HG03565 (cell line): ENCODE results near the gene GABARAPL1.
"Not testable (repeated sequence)": the region's sequence is repeated elsewhere in the genome, so short reads cannot be mapped to it uniquely, and the experiment has no call there.

ENCODE experiments used
- ATAC-seq: cut with Tn5 transposase; IDR thresholded peaks from one replicate; pipeline ENCODE4 v1.9.1; 2021; ENCODE audit warnings: mild to moderate bottlenecking, moderate library complexity; ENCODE audit not compliant: unreplicated experiment

The GABARAPL1 gene

GRCh38 chr12:10212739-10213131 is at the start of gene GABARAPL1:
Gene GABARAPL1, plus strand, starts transcription at chr12:10212877. Its CDS starts 253 bp downstream, at chr12:10213130.
- ATAC-seq = peak; percentile 23

DNA sequence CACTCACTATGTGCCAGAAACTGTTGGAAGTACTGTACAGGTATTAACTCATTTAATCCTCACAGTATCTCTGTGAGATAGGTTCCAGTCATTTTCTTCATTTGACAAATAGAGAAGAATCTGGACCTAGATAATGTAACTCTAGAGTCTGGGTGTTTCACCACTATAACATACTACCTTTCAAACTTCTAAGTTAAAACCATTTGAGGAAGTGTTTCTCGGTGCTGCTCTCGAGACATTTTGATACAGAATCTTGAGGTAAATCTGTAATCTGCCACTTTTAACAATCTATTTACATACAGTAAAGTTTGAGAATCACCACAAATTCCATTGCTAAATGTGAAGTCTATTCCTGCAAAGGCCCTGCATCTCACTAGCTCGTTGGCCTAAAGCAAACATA is 49.6 kb upstream of the GABARAPL1 start:
- no peak for ATAC-seq

- no peak for ATAC-seq
These were observed 47.3 kb upstream of the GABARAPL1 start for GRCh38 chr12:10165421-10165820.

- ATAC-seq = no peak
These were observed 45.1 kb upstream of the GABARAPL1 start for GRCh38 chr12:10167599-10167998.

DNA sequence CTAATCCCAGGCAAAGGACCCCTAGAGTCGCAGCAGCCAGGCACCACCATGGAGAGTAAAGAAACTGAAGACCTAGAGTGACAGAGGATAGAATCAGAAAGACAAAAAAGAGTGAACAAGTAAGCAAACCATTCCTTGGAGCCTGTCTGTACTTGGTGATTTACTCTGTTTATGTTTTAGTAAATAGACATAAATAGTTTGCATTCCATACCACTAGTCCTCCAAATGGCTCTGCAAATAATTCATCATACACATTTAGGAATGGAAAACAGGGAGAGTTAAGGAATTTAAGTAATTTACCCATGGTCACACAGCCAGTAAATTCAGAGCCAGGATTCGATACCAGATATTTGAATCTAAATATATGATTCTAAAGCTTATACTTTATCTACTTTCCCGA is 43.6 kb upstream of the GABARAPL1 start:
- ATAC-seq = no peak

DNA sequence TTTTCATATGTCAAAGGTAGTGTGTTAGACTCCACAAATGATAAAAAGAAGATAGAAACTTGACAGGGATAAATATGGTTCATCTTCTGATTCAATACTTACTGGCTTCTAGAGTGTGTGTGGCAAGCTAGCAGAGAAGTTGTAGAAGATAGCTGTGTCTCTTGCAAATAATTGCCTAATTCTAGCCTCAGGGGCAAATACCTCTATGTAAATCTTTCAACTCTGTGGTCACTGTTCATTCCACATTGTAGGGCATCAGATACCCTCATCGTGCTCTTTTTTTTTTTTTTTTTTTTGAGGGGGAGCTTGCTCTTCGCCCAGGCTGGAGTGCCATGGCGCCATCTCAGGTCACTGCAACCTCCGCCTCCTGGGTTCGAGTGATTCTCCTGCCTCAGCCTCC is 42.5 kb upstream of the GABARAPL1 start:
- no peak for ATAC-seq

- ATAC-seq = no peak
These were observed 40.5 kb upstream of the GABARAPL1 start, which contains the start of gene OLR1 for GRCh38 chr12:10171973-10172728. Gene OLR1, minus strand, starts transcription at chr12:10172132. Its CDS starts 55 bp downstream, at chr12:10172077.

DNA sequence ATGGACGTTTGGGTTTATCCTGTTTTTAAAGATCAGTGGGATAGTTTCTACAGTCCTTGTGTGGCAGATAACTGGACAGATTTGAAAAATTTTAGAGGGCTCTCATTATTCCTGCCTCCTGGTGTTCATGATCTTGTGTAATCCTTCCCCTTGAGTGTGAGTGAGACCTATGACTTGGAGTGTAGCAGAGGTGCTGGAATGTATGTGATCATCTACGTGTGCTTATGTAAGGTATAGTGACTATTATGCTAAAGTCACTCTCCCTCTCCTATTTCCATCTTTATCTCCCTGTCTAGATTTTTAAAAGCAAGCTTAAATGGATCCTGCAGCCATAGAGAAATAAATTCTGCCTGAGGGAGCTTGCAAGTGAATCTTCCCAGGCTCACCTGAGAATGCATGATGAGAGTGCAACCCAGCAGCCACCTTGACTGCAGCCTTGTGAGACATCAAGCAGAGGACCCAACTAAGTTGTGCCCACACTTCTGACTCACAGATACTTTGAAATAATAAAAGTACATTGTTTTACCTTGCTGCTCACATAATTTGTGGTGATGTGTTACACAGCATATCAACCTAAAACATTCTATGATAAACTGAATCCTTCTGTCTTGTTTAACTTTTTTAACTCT is 37.6 kb upstream of the GABARAPL1 start:
- ATAC-seq = no peak

DNA sequence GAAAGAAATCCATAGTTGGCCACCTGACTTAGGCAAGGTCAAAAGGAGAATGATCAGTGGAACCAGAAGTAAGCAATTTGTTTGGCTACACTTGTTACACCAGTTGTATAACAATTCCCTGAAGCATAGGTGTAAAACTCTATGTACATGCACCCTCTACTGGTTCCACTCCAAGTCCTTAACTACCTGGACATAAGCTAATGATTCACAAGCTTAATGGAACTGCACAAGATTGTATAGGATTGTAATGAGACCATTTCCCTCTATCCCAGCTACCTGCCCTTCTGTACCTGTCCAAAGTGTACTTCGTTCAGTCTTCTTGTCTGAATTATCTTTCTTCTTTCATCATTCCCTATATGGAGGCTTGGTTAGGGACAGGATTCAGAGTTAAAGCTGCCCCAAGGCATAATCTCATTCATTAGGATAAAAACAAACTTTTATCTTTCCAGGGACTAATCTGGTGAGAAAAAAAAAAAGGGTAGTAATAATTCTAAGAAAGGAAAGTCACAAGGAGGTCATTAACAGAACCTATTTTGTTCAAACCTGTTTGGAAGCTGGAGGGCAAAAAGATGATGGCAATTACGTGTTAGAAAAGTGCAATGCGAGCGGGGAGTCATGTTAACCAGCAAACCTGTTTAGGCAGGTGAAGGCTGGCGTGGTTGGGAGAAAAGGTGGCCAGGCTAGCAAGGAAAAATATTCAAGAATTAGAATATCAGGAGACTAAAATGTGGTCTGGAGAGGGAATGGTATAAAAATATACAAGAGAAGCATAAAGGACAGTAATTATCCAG is 36.6 kb upstream of the GABARAPL1 start:
- ATAC-seq = no peak

DNA sequence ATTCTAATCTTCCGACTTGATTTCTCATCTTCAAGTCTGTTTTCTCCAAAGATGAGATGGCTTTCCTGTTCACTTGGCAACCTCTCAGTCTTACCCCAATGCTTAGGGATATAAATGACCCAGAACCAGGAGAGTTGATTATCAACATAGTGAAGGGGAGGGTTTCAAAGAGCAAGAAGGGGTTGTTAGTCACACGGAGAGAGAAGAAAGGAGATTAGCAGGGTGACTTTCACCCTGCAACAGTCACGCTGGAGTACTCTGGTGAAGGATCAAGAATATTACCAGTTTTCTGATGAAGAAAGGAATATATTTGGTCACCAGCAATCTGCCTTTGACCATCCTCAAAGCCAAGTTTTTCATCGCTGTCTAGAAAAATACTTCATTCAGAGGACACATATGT is 33.9 kb upstream of the GABARAPL1 start, which contains the start of gene TMEM52B:
Gene TMEM52B (plus strand): TSS at position 212 of the 400 bp plus-strand sequence. CDS start 543 bp downstream, outside the sequence.
- no peak for ATAC-seq

DNA sequence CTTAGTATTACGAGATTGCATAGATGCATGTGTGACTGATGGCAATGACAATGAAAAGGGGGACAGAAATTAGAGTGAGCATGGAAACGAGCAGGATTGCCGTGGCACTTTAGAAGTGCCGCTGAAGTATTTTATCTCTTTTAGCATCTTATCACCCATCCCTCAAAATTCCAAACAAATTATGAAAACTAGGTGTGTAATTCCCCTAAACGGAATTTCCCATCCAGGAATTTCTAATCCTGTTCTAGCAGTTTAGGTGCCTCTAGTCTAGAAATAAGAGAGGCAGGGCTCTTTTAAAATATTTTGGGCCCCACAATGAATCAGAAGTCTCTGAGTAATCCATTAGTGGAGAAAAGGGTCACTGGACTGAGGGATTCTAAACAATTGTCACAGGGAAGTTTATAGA is 32.9 kb upstream of the GABARAPL1 start:
- no peak for ATAC-seq

GRCh38 chr12:10182354-10183049 is 30.2 kb upstream of the GABARAPL1 start:
- ATAC-seq = no peak

GRCh38 chr12:10184261-10184843 is 28.3 kb upstream of the GABARAPL1 start:
- no peak for ATAC-seq

GRCh38 chr12:10186299-10186698 is 26.4 kb upstream of the GABARAPL1 start:
- ATAC-seq = no peak

- not testable (repeated sequence) for ATAC-seq
These were observed 25.7 kb upstream of the GABARAPL1 start for GRCh38 chr12:10186958-10187357.

GRCh38 chr12:10189653-10190052 is 23.0 kb upstream of the GABARAPL1 start:
- no peak for ATAC-seq

DNA sequence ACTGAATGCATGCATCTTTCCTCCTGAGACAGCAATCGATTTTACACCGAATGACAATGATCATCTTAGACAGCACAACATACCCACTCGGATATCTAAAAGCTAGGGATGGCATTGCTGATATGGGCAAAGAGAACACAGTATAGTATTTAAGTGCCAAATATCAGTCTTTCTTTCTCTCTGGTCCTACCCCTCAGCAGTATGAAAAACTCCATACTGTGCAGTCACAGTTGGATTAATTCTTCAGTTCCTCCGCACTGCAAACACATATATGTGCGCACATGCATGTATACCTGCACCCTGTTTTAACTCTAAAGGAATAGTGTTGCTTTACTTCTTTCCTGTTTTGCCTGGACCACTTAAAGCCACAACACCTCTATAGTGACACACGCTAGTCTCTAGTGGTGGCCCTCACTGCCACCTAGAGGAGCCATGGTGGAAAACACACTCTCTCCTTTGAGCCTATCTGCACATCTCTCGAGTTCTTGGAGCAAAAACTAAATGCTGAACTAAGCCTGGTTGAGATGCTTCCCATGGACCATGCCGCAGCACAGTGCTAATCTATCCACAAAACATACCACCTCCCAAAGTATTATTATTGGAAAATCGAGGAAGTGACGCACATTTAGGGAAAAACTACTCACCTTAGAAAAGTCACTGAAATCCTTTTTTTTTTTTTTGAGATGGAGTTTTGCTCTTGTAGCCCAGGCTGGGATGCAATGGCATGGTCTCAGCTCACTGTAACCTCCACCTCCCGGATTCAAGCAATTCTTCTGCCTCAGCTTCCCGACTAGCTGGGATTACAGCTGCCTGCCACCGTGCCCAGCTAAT is 21.9 kb upstream of the GABARAPL1 start:
- ATAC-seq = peak; percentile 88

DNA sequence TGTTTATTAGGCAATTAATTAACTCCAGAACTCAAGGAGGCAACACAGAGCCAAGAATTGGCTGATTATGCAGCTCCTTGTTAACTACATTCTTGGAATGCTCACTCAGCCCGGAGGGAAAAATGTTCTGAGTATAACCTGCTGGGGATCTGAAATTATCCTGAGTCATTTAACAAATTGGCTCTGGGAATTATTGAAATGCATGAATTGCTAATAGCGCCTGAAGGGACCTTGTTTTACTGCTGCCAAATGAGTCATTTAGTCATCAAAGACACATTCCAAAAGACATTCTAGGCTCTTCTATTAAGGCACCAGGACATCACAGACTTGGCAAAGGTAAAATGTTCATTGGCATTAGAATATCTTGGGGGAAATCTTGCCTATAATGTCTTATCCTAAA is 20.8 kb upstream of the GABARAPL1 start:
- no peak for ATAC-seq

DNA sequence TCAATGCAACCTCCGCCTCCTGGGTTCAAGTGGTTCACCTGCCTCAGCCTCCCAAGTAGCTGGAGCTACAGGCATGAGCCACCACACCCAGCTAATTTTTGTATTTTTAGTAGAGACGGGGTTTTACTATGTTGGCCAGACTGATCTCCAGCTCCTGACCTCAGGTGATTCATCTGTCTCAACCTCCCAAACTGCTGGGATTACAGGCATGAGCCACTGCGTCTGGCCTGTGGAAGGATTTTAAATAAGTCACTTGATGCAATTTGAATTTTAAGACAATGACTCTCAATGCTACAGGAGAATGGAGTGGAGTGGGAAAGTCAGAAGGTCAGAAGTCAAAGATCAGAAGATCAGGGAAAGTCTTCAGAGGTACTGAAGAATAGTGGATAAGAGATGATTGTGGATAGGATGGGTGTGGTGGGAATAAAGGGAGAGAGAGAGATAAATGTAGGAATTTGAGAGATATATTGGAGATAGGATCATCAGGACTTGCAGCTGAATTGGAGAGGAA is 18.5 kb upstream of the GABARAPL1 start:
- ATAC-seq = no peak
